Measurements from ENCODE around the gene IL5. TPM values are rescaled to one million over a fixed set of nuclear protein-coding genes. Genes with fewer than 3 reads are reported as not detected.
A peak's percentile ranks its signal among the peaks of the same experiment; 100 is the strongest.
"Not testable (repeated sequence)": the region's sequence is repeated elsewhere in the genome, so short reads cannot be mapped to it uniquely, and the experiment has no call there.

IL5 gene
- total RNA-seq: 10 to 100 TPM in 1 of 2 experiments, under 1 TPM in 1; 0.35 to 20.0 TPM

DNA sequence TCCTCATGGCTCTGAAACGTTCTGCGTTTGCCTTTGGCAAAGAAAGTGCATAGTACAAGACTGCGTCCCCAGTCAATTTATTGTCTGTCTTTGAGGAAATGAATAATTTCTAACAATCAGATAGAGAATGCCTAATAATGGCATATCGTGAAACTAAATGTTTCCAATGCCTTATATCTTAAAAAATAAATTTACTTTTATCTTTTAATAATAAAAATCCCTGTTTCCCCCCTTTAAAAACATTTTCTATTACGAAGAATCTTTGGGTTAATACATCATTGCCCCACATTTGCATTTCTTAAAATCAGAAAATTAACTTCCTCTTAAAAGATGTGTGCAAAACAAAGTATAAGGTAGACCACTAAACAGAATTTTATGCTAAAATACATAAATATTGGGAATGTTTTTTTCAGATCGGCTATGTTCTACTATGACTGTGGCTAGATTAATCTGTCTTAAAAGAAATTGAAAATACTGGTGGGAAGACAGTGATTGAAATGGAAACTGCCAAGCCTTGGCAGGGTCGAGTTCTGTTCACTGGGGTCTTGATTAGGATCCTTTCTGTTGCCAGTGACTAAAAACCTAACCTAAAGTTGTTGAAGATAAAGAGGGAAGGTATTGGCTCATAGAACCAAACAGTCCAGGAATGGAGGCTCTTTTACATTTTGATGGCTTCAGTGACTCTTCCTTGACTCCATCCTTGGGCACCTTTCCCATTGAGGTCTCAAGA is at the start of gene IL5:
Gene IL5 (minus strand): TSS at position 51 of the 730 bp plus-strand sequence. CDS start 44 bp downstream, at position 7.
- CTCF ChIA-PET: interaction anchor here (1.0 to 2.0 kb wide), 3 partner anchors 17 to 276 kb away, joined by 3 to 6 read pairs (median 4); partner anchors contain the start of gene CCNI2

GRCh38 chr5:132592521-132592920 is 49.2 kb upstream of the IL5 start:
- DNase-seq (no peak), ATAC-seq (no peak)
- no peaks in the 10 kb centered on the region for H3K9me3 Mint-ChIP-seq (ENCODE audit: low read depth)
- H3K36me3 Mint-ChIP-seq: peaks cover 61% of the 10 kb centered on the region
- peaks cover 16% of the 10 kb centered on the region for H3K4me1 Mint-ChIP-seq
- no peak overlapping the region for H3K27ac Mint-ChIP-seq
- H3K27me3 Mint-ChIP-seq: no peaks in the 10 kb centered on the region
- no peak overlapping the region for H3K4me3 Mint-ChIP-seq
- CTCF ChIA-PET: interaction anchor here (1.0 to 2.0 kb wide), 4 partner anchors 10 to 228 kb away, joined by 3 to 6 read pairs (median 6); no protein-coding TSS in a partner anchor

More for the DNA sequence above, at the start of gene IL5:
- ATAC-seq (peak; percentile 23), DNase-seq (no peak)
- Mint-ChIP-seq H3K36me3 (no peaks in the 10 kb centered on the region), H3K4me3 (no peak within 1 kb of the TSS), H3K27me3 (no peaks in the 10 kb centered on the region), H3K4me1 (peaks cover 34% of the 10 kb centered on the region), H3K27ac (peak within 1 kb of the TSS; percentile 34), H3K9me3 (ENCODE audit: low read depth) (no peaks in the 10 kb centered on the region)

- CTCF ChIA-PET: interaction anchor here (1.1 to 2.0 kb wide), 6 partner anchors 9 to 229 kb away, joined by 3 to 6 read pairs (median 4); partner anchors contain the start of gene RAD50
- DNase-seq (no peak), ATAC-seq (peak; percentile 51)
- Mint-ChIP-seq H3K9me3 (ENCODE audit: low read depth) (no peaks in the 10 kb centered on the region), H3K27me3 (no peaks in the 10 kb centered on the region), H3K4me3 (no peak overlapping the region), H3K4me1 (peaks cover 18% of the 10 kb centered on the region), H3K27ac (no peak overlapping the region), H3K36me3 (peaks cover 56% of the 10 kb centered on the region)
Measured at GRCh38 chr5:132591145-132591544, 47.8 kb upstream of the IL5 start.

- Mint-ChIP-seq H3K4me3 (no peak overlapping the region), H3K9me3 (ENCODE audit: low read depth) (no peaks in the 10 kb centered on the region), H3K27me3 (no peaks in the 10 kb centered on the region), H3K27ac (no peak overlapping the region), H3K4me1 (peaks cover 25% of the 10 kb centered on the region), H3K36me3 (peaks cover 57% of the 10 kb centered on the region)
- DNase-seq: no peak
- ATAC-seq: no peak
- CTCF ChIA-PET: interaction anchor here (1.0 kb wide), 1 partner anchor 231 kb away, joined by 5 read pairs; no protein-coding TSS in a partner anchor
Measured at GRCh38 chr5:132589467-132589866, 46.1 kb upstream of the IL5 start.

- peaks cover 62% of the 10 kb centered on the region for H3K36me3 Mint-ChIP-seq
- no peak overlapping the region for H3K4me3 Mint-ChIP-seq
- DNase-seq (no peak), ATAC-seq (peak; percentile 60)
- H3K4me1 Mint-ChIP-seq: peaks cover 16% of the 10 kb centered on the region
- peak overlapping the region; percentile 2 for H3K27ac Mint-ChIP-seq
- no peaks in the 10 kb centered on the region for H3K9me3 Mint-ChIP-seq (ENCODE audit: low read depth)
- CTCF ChIA-PET: interaction anchor here (1.5 kb wide), 1 partner anchor 20 kb away, joined by 3 read pairs; no protein-coding TSS in a partner anchor
- H3K27me3 Mint-ChIP-seq: no peaks in the 10 kb centered on the region
Measured at GRCh38 chr5:132586063-132586462, 42.7 kb upstream of the IL5 start.

DNA sequence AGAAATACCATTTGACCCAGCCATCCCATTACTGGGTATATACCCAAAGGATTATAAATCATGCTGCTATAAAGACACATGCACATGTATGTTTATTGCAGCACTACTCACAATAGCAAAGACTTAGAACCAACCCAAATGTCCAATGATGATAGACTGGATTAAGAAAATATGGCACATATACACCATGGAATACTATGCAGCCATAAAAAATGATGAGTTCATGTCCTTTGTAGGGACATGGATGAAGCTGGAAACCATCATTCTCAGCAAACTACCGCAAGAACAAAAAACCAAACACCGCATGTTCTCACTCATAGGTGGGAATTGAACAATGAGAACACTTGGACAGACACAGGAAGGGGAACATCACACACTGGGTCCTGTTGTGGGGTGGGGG is 41.2 kb upstream of the IL5 start:
- DNase-seq; H3K27me3 Mint-ChIP-seq; CTCF ChIA-PET; ATAC-seq; H3K9me3 Mint-ChIP-seq (ENCODE audit: low read depth); H3K4me3 Mint-ChIP-seq; H3K27ac Mint-ChIP-seq: not testable (repeated sequence)
- Mint-ChIP-seq H3K4me1 (peaks cover 13% of the 10 kb centered on the region), H3K36me3 (peaks cover 57% of the 10 kb centered on the region)

GRCh38 chr5:132576123-132576522 is 32.8 kb upstream of the IL5 start:
- CTCF ChIA-PET: no interaction called here
- ATAC-seq: no peak
- Mint-ChIP-seq H3K36me3 (peaks cover 72% of the 10 kb centered on the region), H3K9me3 (ENCODE audit: low read depth) (peaks cover 8% of the 10 kb centered on the region), H3K27me3 (no peaks in the 10 kb centered on the region), H3K27ac (no peak overlapping the region), H3K4me3 (no peak overlapping the region), H3K4me1 (peaks cover 3% of the 10 kb centered on the region)
- DNase-seq: no peak

- DNase-seq (no peak), ATAC-seq (no peak)
- Mint-ChIP-seq H3K4me1 (peaks cover 40% of the 10 kb centered on the region), H3K36me3 (peaks cover 46% of the 10 kb centered on the region), H3K27ac (no peak overlapping the region), H3K27me3 (no peaks in the 10 kb centered on the region), H3K4me3 (no peak overlapping the region), H3K9me3 (ENCODE audit: low read depth) (peaks cover 3% of the 10 kb centered on the region)
- CTCF ChIA-PET: interaction anchor here (1.1 to 1.2 kb wide), 2 partner anchors 20 to 39 kb away, joined by 3 to 4 read pairs; no protein-coding TSS in a partner anchor
Measured at GRCh38 chr5:132566657-132567056, 23.3 kb upstream of the IL5 start.

DNA sequence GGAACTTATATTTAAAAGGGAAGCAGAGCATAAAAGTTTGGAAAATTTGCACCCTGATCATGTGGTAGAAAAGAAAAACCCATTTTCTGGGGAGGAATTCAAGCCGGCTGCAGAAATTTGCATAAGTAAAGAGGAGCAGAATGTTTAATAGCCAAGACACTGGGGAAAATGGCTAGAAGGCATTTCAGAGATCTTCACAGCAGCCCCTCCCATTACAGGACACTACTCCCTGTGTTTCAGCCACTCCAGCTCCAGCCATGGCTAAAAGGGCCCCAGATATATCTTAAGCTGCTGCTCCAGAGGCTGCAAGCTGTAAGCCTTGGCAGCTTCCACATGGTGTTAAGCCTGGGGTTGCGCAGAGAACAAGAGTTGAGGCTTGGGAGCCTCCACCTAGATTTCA is 21.2 kb upstream of the IL5 start:
- DNase-seq; H3K27me3 Mint-ChIP-seq; ATAC-seq; H3K4me3 Mint-ChIP-seq; CTCF ChIA-PET; H3K9me3 Mint-ChIP-seq (ENCODE audit: low read depth); H3K27ac Mint-ChIP-seq: not testable (repeated sequence)
- H3K36me3 Mint-ChIP-seq: peaks cover 28% of the 10 kb centered on the region
- H3K4me1 Mint-ChIP-seq: peaks cover 29% of the 10 kb centered on the region

GRCh38 chr5:132561601-132562000 is 18.3 kb upstream of the IL5 start:
- peaks cover 14% of the 10 kb centered on the region for H3K36me3 Mint-ChIP-seq
- peaks cover 3% of the 10 kb centered on the region for H3K9me3 Mint-ChIP-seq (ENCODE audit: low read depth)
- H3K27me3 Mint-ChIP-seq: no peaks in the 10 kb centered on the region
- no peak overlapping the region for H3K27ac Mint-ChIP-seq
- ATAC-seq: no peak
- peak; percentile 59 for DNase-seq
- CTCF ChIA-PET: interaction anchor here (1.3 kb wide), 2 partner anchors 11 to 35 kb away, joined by 3 to 6 read pairs; no protein-coding TSS in a partner anchor
- H3K4me3 Mint-ChIP-seq: no peak overlapping the region
- H3K4me1 Mint-ChIP-seq: peaks cover 32% of the 10 kb centered on the region

GRCh38 chr5:132559383-132560060 is 16.2 kb upstream of the IL5 start:
- CTCF ChIA-PET: interaction anchor here (1.3 to 1.6 kb wide), 3 partner anchors 32 to 261 kb away, joined by 3 to 5 read pairs (median 4); partner anchors contain the start of gene KIF3A
- H3K27ac Mint-ChIP-seq: peak overlapping the region; percentile 68

GRCh38 chr5:132557478-132558172 is 14.3 kb upstream of the IL5 start:
- H3K36me3 Mint-ChIP-seq: peaks cover 8% of the 10 kb centered on the region
- H3K9me3 Mint-ChIP-seq (ENCODE audit: low read depth): no peaks in the 10 kb centered on the region
- peak overlapping the region; percentile 95 for H3K27ac Mint-ChIP-seq
- DNase-seq (peak; percentile 63), ATAC-seq (peak; percentile 31)
- H3K27me3 Mint-ChIP-seq: no peaks in the 10 kb centered on the region
- CTCF ChIA-PET: interaction anchor here (1.0 to 2.0 kb wide), 8 partner anchors 11 to 262 kb away, joined by 3 to 11 read pairs (median 3); no protein-coding TSS in a partner anchor
- peak overlapping the region; percentile 92 for H3K4me3 Mint-ChIP-seq
- H3K4me1 Mint-ChIP-seq: peaks cover 27% of the 10 kb centered on the region

More at GRCh38 chr5:132559383-132560060, 16.2 kb upstream of the IL5 start:
- H3K4me1 Mint-ChIP-seq: peaks cover 27% of the 10 kb centered on the region
- peak overlapping the region; percentile 47 for H3K4me3 Mint-ChIP-seq
- no peak for DNase-seq
- H3K9me3 Mint-ChIP-seq (ENCODE audit: low read depth): no peaks in the 10 kb centered on the region
- H3K36me3 Mint-ChIP-seq: peaks cover 8% of the 10 kb centered on the region
- H3K27me3 Mint-ChIP-seq: no peaks in the 10 kb centered on the region
- ATAC-seq: no peak

Measured in activated CD8-positive, alpha-beta memory T cell treated with anti-CD3 and anti-CD28 coated beads, Interleukin-2, amount 10 ng/mL, durations not matched to agents 7 days and 5 days (primary cell).